Measurements from ENCODE around the gene PLTP. TPM values are rescaled to one million over a fixed set of nuclear protein-coding genes. Genes with fewer than 3 reads are reported as not detected.
A peak's percentile ranks its signal among the peaks of the same experiment; 100 is the strongest.

Gene PLTP
- polyA plus RNA-seq, 3 donors: 1.6 to 3.0 (median 2.9) TPM

DNA sequence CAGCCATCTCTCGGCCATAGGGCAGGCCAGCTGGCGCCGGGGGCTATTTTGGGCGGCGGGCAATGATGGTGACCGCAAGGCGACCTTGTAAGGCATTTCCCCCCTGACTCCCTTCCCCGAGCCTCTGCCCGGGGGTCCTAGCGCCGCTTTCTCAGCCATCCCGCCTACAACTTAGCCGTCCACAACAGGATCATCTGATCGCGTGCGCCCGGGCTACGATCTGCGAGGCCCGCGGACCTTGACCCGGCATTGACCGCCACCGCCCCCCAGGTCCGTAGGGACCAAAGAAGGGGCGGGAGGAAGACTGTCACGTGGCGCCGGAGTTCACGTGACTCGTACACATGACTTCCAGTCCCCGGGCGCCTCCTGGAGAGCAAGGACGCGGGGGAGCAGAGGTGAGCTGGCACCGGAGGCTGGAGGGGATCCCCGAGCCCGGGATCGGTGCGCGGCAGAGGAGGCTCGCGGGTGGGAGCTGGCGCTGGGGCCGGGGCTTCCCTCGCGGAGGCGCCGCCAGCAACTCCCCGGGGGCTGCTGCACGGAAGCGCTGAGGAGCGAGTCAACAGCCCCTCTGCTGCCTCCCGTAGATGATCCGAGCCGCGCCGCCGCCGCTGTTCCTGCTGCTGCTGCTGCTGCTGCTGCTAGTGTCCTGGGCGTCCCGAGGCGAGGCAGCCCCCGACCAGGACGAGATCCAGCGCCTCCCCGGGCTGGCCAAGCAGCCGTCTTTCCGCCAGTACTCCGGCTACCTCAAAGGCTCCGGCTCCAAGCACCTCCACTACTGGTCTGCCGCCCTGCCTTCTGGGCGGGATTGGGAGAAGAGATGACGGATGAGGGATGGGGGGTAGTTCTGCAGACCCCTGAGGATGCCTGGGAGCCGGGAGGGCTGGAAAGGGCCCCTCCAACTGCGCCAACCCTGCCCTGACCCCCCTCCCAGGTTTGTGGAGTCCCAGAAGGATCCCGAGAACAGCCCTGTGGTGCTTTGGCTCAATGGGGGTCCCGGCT is 20.7 kb downstream of the PLTP start, which contains the start of the genes CTSA and NEURL2:
Gene CTSA (plus strand): TSS at position 351 of the 999 bp plus-strand sequence. CDS start 234 bp downstream, at position 585.
Gene NEURL2 (minus strand): TSS at position 224 of the 999 bp plus-strand sequence. CDS start 217 bp downstream, at position 7.
- WGBS (ENCODE audit: insufficient coverage): under 1% methylated on average over 67 of the region's 78 CpGs
- H3K79me2 ChIP-seq (ENCODE audit: insufficient read depth, low read length): peaks cover 43% of the 10 kb centered on the region
- intact Hi-C loops (cut with micrococcal nuclease): loop anchor here (2.0 to 5.0 kb wide), 2 partner anchors 34 to 44 kb away; partner anchors contain the start of genes ACOT8 (in 1 of the 2), PCIF1 (in 1 of the 2) and ZSWIM3 (in 1 of the 2)
- H3K9me3 Mint-ChIP-seq: peaks cover 0 to 2% (median 0%) of the 10 kb centered on the region in 7 donors
- no peaks in the 10 kb centered on the region for H3K27me3 ChIP-seq (ENCODE audit: control insufficient read depth in 2 of 2, insufficient read depth in 2 of 2, low read length in 2 of 2)
- TF ChIP-seq, protein P1, sequence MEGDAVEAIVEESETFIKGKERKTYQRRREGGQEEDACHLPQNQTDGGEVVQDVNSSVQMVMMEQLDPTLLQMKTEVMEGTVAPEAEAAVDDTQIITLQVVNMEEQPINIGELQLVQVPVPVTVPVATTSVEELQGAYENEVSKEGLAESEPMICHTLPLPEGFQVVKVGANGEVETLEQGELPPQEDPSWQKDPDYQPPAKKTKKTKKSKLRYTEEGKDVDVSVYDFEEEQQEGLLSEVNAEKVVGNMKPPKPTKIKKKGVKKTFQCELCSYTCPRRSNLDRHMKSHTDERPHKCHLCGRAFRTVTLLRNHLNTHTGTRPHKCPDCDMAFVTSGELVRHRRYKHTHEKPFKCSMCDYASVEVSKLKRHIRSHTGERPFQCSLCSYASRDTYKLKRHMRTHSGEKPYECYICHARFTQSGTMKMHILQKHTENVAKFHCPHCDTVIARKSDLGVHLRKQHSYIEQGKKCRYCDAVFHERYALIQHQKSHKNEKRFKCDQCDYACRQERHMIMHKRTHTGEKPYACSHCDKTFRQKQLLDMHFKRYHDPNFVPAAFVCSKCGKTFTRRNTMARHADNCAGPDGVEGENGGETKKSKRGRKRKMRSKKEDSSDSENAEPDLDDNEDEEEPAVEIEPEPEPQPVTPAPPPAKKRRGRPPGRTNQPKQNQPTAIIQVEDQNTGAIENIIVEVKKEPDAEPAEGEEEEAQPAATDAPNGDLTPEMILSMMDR (IDR thresholded peaks at IDR 0.05): no peak
- H3K36me3 ChIP-seq (replicated peaks in 1 of 2; ENCODE audit: control insufficient read depth in 1 of 2, insufficient read depth in 2 of 2, low read length in 2 of 2): peaks cover 33 to 49% of the 10 kb centered on the region in 2 donors
- peaks cover 28% of the 10 kb centered on the region for H4K20me1 ChIP-seq (ENCODE audit: insufficient read depth, low read length)
- peak within 1 kb of the TSS; percentile 85 to 96 (median 91) for H3K27ac Mint-ChIP-seq
- H3K36me3 Mint-ChIP-seq: peaks cover 40 to 48% of the 10 kb centered on the region in 2 donors
- H3K4me2 ChIP-seq (replicated peaks; ENCODE audit: extremely low read depth, low read length, poor library complexity, severe bottlenecking): peak within 1 kb of the TSS; percentile 99
- peak within 1 kb of the TSS; percentile 78 for H3K9ac ChIP-seq (ENCODE audit: insufficient read depth, low read length, poor library complexity, severe bottlenecking)
- H3K4me3 ChIP-seq (replicated peaks in 1 of 3; ENCODE audit: low read depth in 2 of 3, low read length in 3 of 3): peak within 1 kb of the TSS; percentile 62 to 95 (median 72)
- H3K4me1 Mint-ChIP-seq: peaks cover 33% of the 10 kb centered on the region
- H3K27ac ChIP-seq (ENCODE audit: low read depth in 1 of 2, low read length in 2 of 2): peak within 1 kb of the TSS; percentile 59 to 87
- DNase-seq: peak; percentile 73 to 89 (median 82)
- H3K9me3 ChIP-seq (replicated peaks in 1 of 2; ENCODE audit: control insufficient read depth in 1 of 2, insufficient read depth in 1 of 2, low read length in 2 of 2): no peaks in the 10 kb centered on the region
- H3K4me1 ChIP-seq (ENCODE audit: control insufficient read depth in 1 of 2, insufficient read depth in 2 of 2, low read length in 2 of 2): peaks cover 36 to 46% of the 10 kb centered on the region in 2 donors
- peak within 1 kb of the TSS; percentile 91 to 93 for H3K4me3 Mint-ChIP-seq
- peak within 1 kb of the TSS; percentile 92 for H2AFZ ChIP-seq (ENCODE audit: insufficient read depth, low read depth, low read length, poor library complexity, severe bottlenecking)
- no peaks in the 10 kb centered on the region for H3K27me3 Mint-ChIP-seq (ENCODE audit: low read depth in 3 of 3)

All from CD14-positive monocyte (primary cell).